Heart right ventricle (tissue), 16 donors: Measurements from ENCODE around the gene STX16. TPM values are rescaled to one million over a fixed set of nuclear protein-coding genes. Genes with fewer than 3 reads are reported as not detected.

Source experiments
- ATAC-seq, 8 donors: fragments of 200-7000 bp; cut with Tn5 transposase; one replicate each; pipeline ENCODE4 v1.9.1; 2020; ENCODE audit warnings: mild to moderate bottlenecking in 8 of 8, moderate library complexity in 8 of 8, moderate number of reproducible peaks in 1 of 8
- DNase-seq, 2 donors: peaks; one replicate each; pipeline ENCODE4 v3.0.0-alpha.2; 2020
- H3K27ac ChIP-seq, 10 donors: fragments of 200-600 bp; sonication (generic) in 2 of 10; one replicate each; pipeline versions ENCODE4 v1.5.0 to v1.8.0; 2020 to 2022; ENCODE audit warnings: mild to moderate bottlenecking in 3 of 10
- H3K27me3 ChIP-seq, 7 donors: fragments of 200-600 bp; one replicate each; pipeline ENCODE4 v1.8.0; 2021 to 2022; ENCODE audit warnings: mild to moderate bottlenecking in 2 of 7
- H3K36me3 ChIP-seq, 9 donors: fragments of 200-600 bp; sonication (generic) in 1 of 9; one replicate each; pipeline versions ENCODE4 v1.5.0 to v1.8.0; 2020 to 2022; ENCODE audit warnings: mild to moderate bottlenecking in 2 of 9
- H3K4me1 ChIP-seq, 9 donors: fragments of 200-600 bp; sonication (generic) in 1 of 9; one replicate each; pipeline versions ENCODE4 v1.5.0 to v1.8.0; 2020 to 2022; ENCODE audit warnings: mild to moderate bottlenecking in 4 of 9
- H3K4me3 ChIP-seq, 10 donors: fragments of 200-600 bp; sonication (generic) in 2 of 10; one replicate each; pipeline versions ENCODE4 v1.5.0 to v1.8.0; 2020 to 2022; ENCODE audit warnings: mild to moderate bottlenecking in 7 of 10, moderate library complexity in 2 of 10
- H3K9me3 ChIP-seq, 11 donors: fragments of 200-600 bp in 10 of 11; sonication (generic) in 2 of 11; one replicate each; pipeline versions ENCODE4 v1.5.0 to v1.8.0; 2013 to 2022; ENCODE audit warnings: mild to moderate bottlenecking in 2 of 11, control low read depth in 1 of 11, moderate library complexity in 1 of 11
- CTCF ChIP-seq, 9 donors: fragments of 200-600 bp; sonication (generic) in 2 of 9; IDR thresholded peaks; one replicate each; pipeline versions ENCODE4 v1.5.0 to v1.8.0; 2021 to 2022; ENCODE audit warnings: antibody characterized with exemption in 9 of 9, mild to moderate bottlenecking in 5 of 9, moderate library complexity in 1 of 9
- WGBS, 2 donors: extraction: QIAGEN DNeasy Blood & Tissue Kit; methylation state at CpG; one replicate each; pipeline ENCODE4 v1.1.7; 2013; ENCODE audit warnings: inconsistent platforms in 1 of 2; 5-methylcytosine and 5-hydroxymethylcytosine counted together
- intact Hi-C, 10 donors: fragments of 100-400 bp; cut with DNase I; formaldehyde crosslinking; loops; one replicate each; pipeline versions ENCODE4 v1.11.1 to v1.14.2; 2022
- polyA plus RNA-seq, 2 donors: library from polyadenylated mRNA; stranded (reverse); fragments of 200-250 nt; gene quantifications; one replicate each; pipeline ENCODE4 v1.2.3, GENCODE V29; 2013
- total RNA-seq, 10 donors: library from RNA; stranded (reverse); fragmentation: NEBNext Ultra II Directional in 3 of 10; extraction: Animal tissue kit (Norgen Biotek cat#: 25700) in 3 of 10; gene quantifications; one replicate each; pipeline versions ENCODE4 v1.2.1 to v1.2.4, GENCODE V29; 2021 to 2023
- donor health status: Arrhythmogenic right ventricular cardiomyopathy.
- donor health status: ischemic (EF 13 %, LVEDD 7.1; RV severe dilation, severe dysfunction).
- donor health status: healthy with polysubstance abuse.
- donor health status: DM: no; HTN: yes; CAD: no.
- donor health status: DM: no; HTN: no; CAD: no.
- donor health status: ischemic (EF 25% LVEDD 6.9; RV normal size, moderate dysfunction).
- donor health status: ischemic (EF 25% LVEDD 5.7; RV mildly dilated, moderate dysfunction).
- donor health status: healthy.
- donor health status: DM: yes; HTN: yes; CAD: no.
- donor health status: Ischemic cardiomyopathy.
- donor health status: ischemic (EF 35%, LVEDD 5.7; RV mildly dilated, moderate dysfunction).
- donor health status: nonischemic (EF 11% LVEDD 7.7; RV severe dilation, severe dysfunction).
- donor health status: DM: yes; HTN: yes; CAD: no.
- donor health status: PGD.
- donor health status: ischemic (EF 29% LVEDD 5.4; RV normal size, mild dysfunction).
- donor health status: nonischemic (EF 23%, LVEDD 6.1; RV moderate dilation, normal function).

The STX16 gene
- total and polyA plus RNA-seq, 12 donors = 17.1 to 57.6 (median 27.0) TPM

DNA sequence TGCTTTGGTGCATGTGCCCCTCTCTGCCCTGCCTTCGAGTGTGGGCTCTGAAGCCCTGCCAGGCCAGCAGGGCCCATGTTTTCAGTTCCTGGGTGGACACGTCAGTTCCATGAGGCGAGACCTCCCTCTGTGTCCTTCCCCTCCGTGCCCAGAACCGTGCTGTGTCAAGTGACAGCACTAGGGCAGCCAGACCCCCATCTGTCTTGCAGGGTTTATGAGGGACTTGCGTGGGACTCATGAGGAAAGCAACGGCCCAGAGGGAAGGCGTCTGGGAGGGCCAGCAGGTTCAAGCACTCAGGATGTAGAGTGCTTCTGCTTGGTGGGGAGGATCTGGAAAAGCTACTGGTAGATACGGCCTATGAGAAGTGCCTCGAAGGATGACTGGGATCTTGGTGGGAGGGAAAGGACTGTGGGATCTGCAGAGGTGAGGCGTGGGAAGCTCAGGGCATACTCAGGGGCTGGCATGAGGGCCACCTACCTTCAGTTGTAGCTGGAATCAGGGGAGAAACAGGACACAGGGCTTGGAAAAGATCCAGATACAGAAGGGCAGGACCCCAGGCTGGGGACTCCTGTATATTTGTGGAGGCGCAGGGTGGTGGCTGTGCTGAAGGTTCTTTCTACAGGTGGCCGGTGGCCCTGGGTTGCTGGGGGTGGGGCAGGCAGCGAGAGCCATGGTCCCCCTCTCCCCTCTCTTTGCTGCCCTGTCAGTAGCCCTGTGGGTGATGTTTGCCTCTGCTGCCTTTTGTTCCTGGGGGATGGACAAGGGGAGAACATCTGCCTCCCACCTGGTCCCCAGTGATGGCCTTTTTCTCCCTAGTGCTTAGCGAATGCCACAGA, 47.0 kb downstream of the STX16 start:
- no peak overlapping the region for H3K4me3 ChIP-seq
- peaks cover 0 to 83% (median 34%) of the 10 kb centered on the region in 9 donors for H3K36me3 ChIP-seq
- ATAC-seq (no peak), DNase-seq (no peak)
- intact Hi-C loops = no loop called here
- no peak for TF ChIP-seq CTCF (IDR thresholded peaks at IDR 0.05)
- 91% methylated on average over 15 of the region's 15 CpGs for WGBS, 2 donors
- no peaks in the 10 kb centered on the region for H3K27me3 ChIP-seq
- H3K27ac ChIP-seq = no peak overlapping the region
- H3K9me3 ChIP-seq = no peaks in the 10 kb centered on the region
- H3K4me1 ChIP-seq = peaks cover 14 to 22% (median 16%) of the 10 kb centered on the region in 9 donors

DNA sequence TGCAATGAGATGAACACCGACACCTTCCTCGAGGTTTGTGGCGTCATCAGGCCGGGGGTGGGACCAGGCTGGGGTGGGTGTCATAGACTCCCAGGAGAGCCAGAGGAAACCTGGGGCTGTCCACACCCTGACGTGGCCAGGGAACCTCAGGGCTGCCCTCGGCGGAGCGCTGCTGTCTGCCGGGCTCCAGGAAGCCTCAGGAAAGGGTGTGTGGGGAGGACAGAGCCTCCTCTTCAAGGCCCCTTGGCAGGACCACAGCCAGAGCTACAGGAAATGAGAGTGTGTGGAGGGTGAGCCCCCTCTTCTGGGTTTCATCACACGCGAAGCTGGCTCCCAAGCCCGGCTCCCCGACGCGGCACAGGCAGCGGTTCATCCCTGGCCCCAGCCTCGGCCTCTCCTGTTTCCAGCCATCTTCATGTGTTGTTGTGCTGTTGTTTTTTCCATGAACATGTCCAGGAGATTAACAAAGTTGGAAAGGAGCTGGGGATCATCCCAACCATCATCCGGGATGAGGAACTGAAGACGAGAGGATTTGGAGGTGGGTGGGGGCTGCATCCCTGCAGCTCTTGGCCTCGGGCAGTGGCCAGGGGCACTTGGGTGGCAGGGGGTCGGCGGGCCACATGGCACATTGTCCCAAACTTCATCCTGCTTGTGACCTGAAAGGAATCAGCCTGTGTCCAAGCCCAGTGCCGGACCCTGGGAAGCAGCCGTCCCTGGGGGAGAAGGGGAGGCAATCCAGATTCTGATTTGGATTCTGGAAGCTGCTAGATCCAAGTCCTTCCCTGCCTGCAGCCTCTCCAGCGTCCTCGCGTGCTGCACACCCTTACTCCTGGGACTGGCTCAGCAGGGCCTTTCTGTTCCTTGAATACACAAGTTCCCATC, 47.9 kb downstream of the STX16 start:
- H3K36me3 ChIP-seq = peaks cover 0 to 92% (median 41%) of the 10 kb centered on the region in 9 donors
- intact Hi-C loops = no loop called here
- H3K4me1 ChIP-seq = peaks cover 5 to 13% (median 8%) of the 10 kb centered on the region in 9 donors
- TF ChIP-seq CTCF (IDR thresholded peaks at IDR 0.05) = no peak
- no peaks in the 10 kb centered on the region for H3K9me3 ChIP-seq
- no peak overlapping the region for H3K4me3 ChIP-seq
- no peak for DNase-seq
- peak overlapping the region in 2 of 10 donors; percentile 9 to 21 for H3K27ac ChIP-seq
- no peaks in the 10 kb centered on the region for H3K27me3 ChIP-seq
- peak in 5 of 8 donors; percentile 15 to 53 (median 32) for ATAC-seq
- whole genome bisulfite sequencing, 2 donors = 74 to 75% methylated on average over 27 of the region's 27 CpGs

DNA sequence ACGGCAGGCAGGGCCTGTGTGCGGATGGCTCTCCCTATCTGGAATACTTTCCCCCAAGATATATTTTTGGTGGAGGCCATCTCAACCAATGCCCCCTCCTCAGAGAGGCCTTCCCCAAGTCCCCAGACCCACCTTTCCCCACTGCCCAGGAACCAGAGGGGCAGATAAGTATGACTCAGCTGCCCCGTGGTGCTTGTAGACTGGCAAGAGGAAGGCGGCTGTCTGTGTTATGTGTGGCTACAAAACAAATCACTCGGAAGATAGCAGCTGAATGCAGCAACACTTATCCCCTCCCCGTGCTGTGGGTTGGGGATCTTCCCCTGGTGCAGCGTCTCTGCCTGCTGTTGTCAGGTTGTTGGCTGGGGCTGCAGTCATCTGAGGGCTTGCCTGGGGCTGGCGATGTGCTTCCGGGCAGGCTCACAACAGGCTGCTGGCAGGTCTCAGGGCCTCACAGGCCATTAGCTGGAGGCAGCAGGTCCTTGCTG, 48.6 kb downstream of the STX16 start:
- DNase-seq (no peak), ATAC-seq (no peak)
- Histone ChIP-seq H3K9me3 (no peaks in the 10 kb centered on the region), H3K27ac (peak overlapping the region in 1 of 10 donors; percentile 10), H3K4me1 (peaks cover 0 to 7% (median under 1%) of the 10 kb centered on the region in 9 donors), H3K4me3 (no peak overlapping the region), H3K36me3 (peaks cover 0 to 96% (median 45%) of the 10 kb centered on the region in 9 donors), H3K27me3 (no peaks in the 10 kb centered on the region)
- 86 to 92% methylated on average over 9 of the region's 9 CpGs for whole genome bisulfite sequencing, 2 donors
- TF ChIP-seq CTCF (IDR thresholded peaks at IDR 0.05) = no peak
- intact Hi-C loops = no loop called here

DNA sequence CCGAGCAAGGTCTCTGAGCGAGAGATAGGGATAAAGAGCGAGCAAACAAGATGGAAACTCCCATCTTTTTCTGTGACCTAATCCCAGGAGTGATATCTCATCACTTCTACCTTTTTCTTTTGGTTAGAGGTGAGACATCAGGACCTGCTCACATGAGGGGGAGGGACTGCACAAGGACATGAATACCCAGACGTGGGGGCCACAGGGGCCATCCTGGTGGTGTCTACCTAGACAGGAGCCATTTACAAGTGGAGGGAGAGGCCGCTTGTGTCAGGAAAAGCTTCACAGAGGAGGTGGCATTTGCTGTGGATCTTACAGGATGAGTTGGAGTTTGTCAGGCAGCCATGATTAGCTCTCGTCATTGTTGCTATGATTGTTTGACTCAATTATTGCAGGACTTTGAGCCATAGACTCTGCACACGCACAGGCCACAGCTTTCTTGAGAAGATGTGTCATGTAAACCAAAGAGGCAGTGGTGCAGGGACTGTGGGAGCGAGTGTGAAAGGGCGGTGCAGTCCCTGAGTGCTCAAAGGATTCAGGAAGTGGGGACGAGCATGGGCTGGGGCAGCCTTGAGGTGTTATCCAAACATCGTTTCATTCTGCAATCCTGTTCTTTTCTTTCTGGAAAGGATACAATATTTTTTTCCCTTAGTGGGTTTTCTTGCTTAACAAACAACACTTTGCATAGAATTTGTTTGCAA, 49.2 kb downstream of the STX16 start:
- Histone ChIP-seq H3K27ac (no peak overlapping the region), H3K9me3 (no peaks in the 10 kb centered on the region), H3K4me3 (no peak overlapping the region), H3K27me3 (no peaks in the 10 kb centered on the region), H3K36me3 (peaks cover 0 to 98% (median 45%) of the 10 kb centered on the region in 9 donors), H3K4me1 (peaks cover 0 to 5% (median 0%) of the 10 kb centered on the region in 9 donors)
- DNase-seq = no peak
- WGBS, 2 donors = 87 to 91% methylated on average over 11 of the region's 11 CpGs
- TF ChIP-seq CTCF (IDR thresholded peaks at IDR 0.05) = no peak
- ATAC-seq = no peak
- intact Hi-C loops = no loop called here
